HT1080 (cell line): Measurements from ENCODE around the gene DNAAF9. TPM values are rescaled to one million over a fixed set of nuclear protein-coding genes. Genes with fewer than 3 reads are reported as not detected.

ENCODE experiments used
- DNase-seq: peaks from one replicate; pipeline ENCODE4 v3.0.0-alpha.2; 2015; ENCODE audit warnings: low read depth
- total RNA-seq: library from RNA; depleted of rRNA; stranded (reverse); fragments of >200 nt; shearing (Covaris generic); gene quantifications from 2 replicates; pipeline ENCODE4 v1.2.3, GENCODE V29; 2014

The DNAAF9 gene
- total RNA-seq, 1 experiment from 2014 or later: 3.0 TPM

- DNase-seq: no peak
Measured at GRCh38 chr20:3412600-3413392, 5.3 kb upstream of the DNAAF9 start.

DNA sequence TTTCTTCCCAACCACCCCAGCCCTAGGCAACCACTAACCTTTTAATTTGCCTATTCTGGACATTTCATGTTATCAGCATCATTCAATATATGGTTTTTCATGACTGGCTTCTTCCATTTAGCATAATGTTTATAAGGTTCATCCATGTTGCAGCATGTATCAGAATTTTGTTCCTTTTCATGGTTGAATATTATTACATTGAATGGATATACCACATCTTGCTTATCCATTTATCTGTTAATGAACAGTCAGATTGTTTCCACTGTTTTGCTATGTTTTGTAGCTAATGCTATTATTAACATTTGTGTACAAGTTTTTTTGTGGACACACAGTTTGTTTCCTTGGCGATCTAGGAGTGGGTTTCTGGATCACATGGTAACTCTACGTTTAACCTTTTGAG is 3.0 kb upstream of the DNAAF9 start:
- no peak for DNase-seq

- DNase-seq: no peak
Measured at GRCh38 chr20:3409417-3409816, 1.9 kb upstream of the DNAAF9 start.

- peak; percentile 74 for DNase-seq
Measured at GRCh38 chr20:3407771-3408637, 535 bp upstream of the DNAAF9 start.

DNA sequence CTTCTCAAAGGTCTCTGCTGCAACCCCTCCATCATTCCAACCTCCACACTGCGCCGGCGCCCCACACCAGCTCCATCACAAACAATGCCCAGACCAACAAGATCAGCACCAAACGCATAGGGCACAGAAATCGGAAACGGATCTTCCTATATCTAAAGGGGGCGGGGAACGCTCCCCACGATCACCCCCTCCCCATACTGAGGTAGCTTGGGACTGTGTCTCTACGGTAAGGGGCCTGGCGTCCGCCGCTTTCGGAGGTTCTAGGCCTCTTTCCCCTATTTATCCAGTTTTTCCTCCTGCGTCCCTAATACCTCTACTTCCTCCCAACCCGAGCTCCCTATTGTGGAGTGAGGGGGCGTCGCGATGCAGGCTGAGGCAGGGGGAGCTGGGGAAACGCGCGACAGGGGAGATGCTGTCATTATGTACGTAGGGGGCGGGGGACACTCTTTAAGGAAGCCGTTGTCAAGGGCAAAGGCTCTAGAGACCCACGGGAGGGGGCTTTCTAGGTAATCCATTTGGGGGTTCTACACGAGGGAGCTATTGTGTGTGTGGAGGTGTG is 909 bp downstream of the DNAAF9 start:
- DNase-seq: peak; percentile 3

DNA sequence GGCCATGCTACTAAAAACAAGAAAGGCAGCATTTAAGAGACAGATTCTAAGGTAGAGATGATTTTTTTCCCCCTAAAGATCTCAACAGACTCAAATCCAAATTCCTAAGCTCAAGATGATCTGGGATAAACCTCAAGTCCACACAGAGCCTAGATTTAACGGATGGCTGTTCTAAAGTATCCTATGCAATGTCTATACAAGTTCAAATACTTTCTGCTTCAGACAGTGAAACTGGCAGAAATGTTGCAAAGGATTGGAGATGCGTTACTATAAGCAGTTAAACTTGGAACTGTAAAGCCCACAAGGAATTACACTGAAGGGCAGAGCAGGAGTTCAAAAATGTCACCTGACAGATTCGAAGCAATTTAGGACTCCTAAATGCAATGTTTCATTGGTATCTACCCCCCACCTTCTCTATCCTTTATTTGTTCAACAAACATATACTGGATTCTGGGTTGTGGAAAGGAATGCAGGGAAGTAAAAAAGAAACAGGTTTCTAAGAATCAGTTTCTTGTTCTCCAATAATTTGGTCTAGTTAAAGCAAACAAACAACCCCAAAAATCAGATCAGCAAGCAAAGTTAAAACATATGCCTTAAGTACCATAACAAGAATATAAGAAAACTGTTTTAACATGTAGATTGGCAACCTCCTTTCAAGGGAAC is 1.6 kb downstream of the DNAAF9 start:
- DNase-seq: no peak

DNA sequence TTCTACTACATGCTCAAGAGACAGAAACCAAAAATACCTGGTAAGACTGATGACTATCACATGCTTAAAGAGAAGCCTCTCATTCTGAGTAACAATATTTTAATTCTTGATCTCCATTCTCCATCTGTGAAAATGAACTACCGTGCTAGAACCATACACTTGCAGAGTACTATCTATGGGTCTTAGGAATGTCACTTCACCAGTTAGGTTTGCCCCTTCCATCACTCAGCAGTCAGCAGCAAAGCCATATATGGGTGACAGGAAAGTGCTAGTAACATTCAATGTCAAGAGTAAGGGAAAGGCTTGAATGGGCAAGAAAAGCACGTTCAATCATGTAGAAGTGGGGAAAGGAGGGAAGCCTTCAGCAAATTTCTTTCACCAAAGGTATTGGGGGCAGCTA is 2.3 kb downstream of the DNAAF9 start:
- no peak for DNase-seq

GRCh38 chr20:3404402-3404801 is 3.1 kb downstream of the DNAAF9 start:
- DNase-seq: no peak

GRCh38 chr20:3403741-3404140 is 3.7 kb downstream of the DNAAF9 start:
- no peak for DNase-seq

GRCh38 chr20:3402453-3402852 is 5.0 kb downstream of the DNAAF9 start:
- DNase-seq: no peak

DNA sequence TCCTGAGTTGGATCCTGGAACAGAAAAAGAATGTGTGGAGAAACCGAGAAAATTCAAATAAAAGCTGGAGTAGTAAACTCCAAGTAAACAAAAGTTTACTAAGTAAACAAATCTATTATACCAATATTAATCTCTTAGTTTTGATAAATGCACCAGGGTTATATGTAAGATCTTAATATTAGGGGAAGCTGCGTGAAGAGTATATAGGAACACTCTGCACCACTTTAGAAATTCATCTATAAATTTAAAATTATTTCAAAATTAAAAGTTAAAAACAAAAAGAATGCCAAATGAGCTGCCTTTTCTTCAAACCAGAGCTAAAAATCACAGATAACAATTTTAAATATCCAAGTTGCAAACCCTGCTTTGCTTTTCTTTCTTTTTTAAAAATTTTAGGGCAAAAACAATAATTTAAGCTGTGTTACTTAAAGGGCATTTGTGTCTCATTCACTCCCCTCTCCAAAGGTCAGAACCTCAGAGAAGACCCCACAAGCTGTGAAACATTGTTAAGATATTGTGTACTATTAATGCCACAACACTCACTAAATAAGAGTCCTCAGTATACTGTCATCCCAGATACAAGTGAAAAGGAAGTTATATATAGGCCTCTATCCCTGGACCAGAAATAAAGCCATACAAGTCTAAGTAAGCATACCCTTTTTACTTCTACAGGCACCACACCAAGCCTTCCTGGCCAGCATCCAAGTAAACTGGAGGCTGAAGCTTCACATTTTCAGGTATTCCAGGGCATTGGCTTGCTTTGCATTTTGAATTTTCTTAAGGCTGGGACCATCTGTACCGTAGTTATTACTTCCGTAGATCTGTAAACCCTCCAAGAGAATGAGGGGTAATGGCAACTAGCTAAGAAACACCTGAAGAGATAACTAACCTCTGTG is 7.0 kb downstream of the DNAAF9 start:
- DNase-seq: no peak

DNA sequence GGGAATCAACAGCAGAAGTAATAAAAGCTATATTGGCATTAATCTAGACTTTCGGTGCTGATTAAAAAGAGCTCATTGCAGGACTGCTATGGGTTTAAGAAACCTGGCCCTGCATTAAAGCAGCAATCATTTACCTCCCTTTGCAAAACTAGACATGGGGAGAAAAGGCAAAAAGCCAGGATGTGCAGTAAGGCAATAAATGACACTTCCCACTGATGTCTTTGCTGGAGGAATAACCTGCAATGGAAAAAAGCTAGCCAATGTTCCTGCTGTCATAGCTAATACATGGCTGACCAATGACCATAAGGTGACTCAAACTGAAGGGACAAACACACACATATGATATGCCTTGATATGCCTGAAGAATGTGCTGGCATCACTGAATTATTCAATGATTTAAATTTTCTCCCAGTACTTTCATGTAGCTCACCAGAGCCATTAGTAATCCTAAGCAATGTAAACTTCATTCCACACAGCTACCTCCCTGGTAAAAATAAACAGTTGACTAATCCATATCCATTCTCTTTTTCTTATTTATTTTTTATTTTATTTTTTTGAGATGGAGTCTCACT is 8.7 kb downstream of the DNAAF9 start:
- DNase-seq: no peak

DNA sequence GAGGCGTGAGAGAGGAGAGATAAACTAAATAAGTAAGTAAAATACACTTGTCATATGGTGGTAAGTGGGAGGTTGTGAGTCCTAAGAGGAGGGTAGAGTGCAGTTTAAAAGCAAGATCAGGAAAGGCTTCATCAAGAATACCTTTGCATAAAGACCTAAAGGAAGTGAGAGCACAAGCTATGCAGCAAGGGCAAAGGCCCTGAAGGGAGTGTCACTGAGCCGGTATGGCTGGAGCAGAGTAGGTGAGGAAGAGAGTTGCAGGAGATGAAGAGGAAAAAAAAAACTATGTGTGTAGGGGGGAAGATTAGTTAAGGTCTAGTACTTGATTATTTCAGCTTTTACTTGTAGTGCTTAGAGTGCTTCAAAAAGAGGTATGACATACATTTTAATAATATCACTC is 11.0 kb downstream of the DNAAF9 start:
- DNase-seq: no peak

GRCh38 chr20:3392756-3393155 is 14.7 kb downstream of the DNAAF9 start:
- DNase-seq: no peak

DNA sequence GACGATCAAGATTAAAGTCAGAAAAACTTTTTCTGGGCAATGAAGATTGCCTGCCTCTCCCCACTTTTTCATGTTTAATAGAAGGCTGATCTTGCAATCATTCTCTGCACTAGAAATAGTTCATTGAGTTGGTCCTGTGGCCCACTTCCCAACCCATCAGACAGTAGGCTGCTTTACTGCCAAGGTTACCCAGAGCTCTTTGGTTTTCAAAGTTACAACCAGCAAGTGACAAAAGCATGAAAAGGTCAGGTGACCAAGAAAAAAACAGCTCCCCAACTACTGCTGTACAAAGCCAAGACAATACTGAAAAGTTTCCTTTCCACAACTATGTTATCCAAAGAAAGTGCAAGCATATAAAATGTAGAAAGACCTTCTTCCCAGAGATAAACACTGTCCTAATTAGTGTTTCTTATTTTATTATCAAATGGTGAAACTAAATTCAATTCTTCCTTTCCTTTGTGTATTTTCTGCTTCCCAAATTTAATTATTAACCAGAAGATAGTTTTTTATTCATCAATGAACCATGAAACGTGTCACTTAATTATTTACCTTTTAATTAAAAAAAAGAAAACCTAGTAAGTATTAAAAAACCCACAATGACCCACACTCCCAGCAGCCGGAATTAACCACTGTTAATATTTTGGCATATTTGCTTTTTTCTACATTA is 16.6 kb downstream of the DNAAF9 start:
- no peak for DNase-seq

DNA sequence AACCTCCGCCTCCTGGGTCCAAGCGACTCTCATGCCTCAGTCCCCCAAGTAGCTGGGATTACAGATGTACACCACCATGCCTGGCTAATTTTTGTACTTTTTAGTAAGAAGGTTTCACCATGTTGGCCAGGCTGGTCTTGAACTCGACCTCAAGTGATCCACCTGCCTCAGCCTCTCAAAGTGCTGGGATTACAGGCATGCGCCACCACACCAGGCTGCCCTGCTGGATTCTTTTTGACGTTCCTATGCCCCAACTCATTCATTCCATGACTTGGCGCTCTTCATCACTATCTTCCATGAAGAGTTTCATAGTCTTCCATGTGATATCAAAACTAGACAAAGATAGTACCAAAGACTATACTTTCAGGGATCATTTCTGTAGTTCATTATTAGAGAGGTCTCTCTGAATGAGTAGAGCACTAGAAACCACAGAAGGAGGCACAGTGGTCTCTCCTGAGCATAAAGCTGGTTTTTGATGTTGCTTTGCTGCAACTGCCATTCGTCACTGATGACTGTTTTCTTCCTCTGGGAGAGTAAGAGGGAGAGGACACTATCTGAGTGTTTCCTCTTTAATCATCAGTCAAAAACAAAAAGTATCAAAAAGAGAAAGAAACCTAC is 23.5 kb downstream of the DNAAF9 start:
- no peak for DNase-seq

- DNase-seq: no peak
Measured at GRCh38 chr20:3382836-3383235, 24.6 kb downstream of the DNAAF9 start.

DNA sequence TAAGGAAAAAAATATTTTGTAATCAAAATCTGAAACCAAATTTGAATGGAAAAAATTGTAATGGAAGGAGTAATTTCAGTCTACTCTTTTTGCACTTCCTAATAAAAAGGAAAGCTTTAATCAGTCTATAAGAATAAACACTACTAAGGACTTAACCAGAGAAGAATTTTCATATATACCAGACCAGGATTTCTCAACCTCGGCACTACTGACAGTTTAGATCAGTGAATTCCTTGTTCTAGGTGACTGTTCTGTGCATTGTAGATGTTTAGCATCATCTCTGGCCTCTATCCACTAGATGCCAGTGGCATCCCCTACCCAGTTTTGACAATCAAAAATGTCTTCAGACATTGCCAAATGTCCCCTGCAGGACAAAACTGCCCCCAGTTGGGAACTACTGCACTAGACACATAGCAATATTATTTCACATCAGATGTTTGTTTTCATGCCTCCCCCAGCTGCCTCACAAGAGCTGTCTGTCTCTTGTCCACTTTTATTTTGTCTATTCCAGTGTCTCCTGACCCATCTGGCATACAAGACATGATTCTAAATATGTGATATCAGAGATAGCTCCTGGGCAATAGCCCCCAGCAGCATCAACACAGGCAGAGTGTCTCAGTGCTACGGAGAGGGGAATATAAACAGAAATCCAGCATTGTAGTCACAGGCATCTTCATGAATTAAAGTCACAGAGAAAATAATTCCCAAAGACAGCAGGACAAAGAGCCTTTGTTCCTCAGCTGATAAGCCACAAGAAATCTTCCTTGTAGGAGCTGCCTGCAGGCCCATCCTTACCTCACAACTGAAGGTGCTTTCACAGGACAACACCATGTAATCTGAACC is 27.0 kb downstream of the DNAAF9 start:
- no peak for DNase-seq
